Amniotic epithelial cell (primary cell): ENCODE data around the gene HPCAL1.
"Not testable (repeated sequence)": the region's sequence is repeated elsewhere in the genome, so short reads cannot be mapped to it uniquely, and the experiment has no call there.

Source experiments
- DNase-seq: peaks from one replicate; pipeline ENCODE4 v3.0.0-alpha.2; 2010; ENCODE audit warnings: low read depth

HPCAL1 gene

GRCh38 chr2:10302479-10303180 lies at the start of gene HPCAL1:
Gene HPCAL1 (plus strand): TSS chr2:10302904. CDS start chr2:10419758, 116,854 bp downstream.
- peak; percentile 62 for DNase-seq

GRCh38 chr2:10253596-10254372 lies 48.9 kb upstream of the HPCAL1 start:
- DNase-seq: no peak

- DNase-seq: peak; percentile 32
Observed at GRCh38 chr2:10254373-10255188, 48.1 kb upstream of the HPCAL1 start.

GRCh38 chr2:10255189-10256030 lies 47.3 kb upstream of the HPCAL1 start:
- DNase-seq: no peak

- DNase-seq: no peak
Observed at GRCh38 chr2:10256031-10256514, 46.6 kb upstream of the HPCAL1 start.

- no peak for DNase-seq
Observed at GRCh38 chr2:10256515-10257031, 46.1 kb upstream of the HPCAL1 start.

GRCh38 chr2:10257036-10257435 lies 45.7 kb upstream of the HPCAL1 start:
- no peak for DNase-seq

- DNase-seq: no peak
Observed at GRCh38 chr2:10257500-10258147, 45.1 kb upstream of the HPCAL1 start.

GRCh38 chr2:10258326-10258725 lies 44.4 kb upstream of the HPCAL1 start:
- no peak for DNase-seq

- no peak for DNase-seq
Observed at GRCh38 chr2:10258726-10259125, 44.0 kb upstream of the HPCAL1 start.

- DNase-seq: no peak
Observed at GRCh38 chr2:10260130-10260529, 42.6 kb upstream of the HPCAL1 start.

- DNase-seq: not testable (repeated sequence)
Observed at GRCh38 chr2:10263526-10263925, 39.2 kb upstream of the HPCAL1 start.

- no peak for DNase-seq
Observed at GRCh38 chr2:10264506-10265328, 38.0 kb upstream of the HPCAL1 start.

GRCh38 chr2:10265329-10266132 lies 37.2 kb upstream of the HPCAL1 start:
- DNase-seq: no peak

- peak; percentile 49 for DNase-seq
Observed at GRCh38 chr2:10266133-10266620, 36.5 kb upstream of the HPCAL1 start.

GRCh38 chr2:10267036-10267435 lies 35.7 kb upstream of the HPCAL1 start:
- no peak for DNase-seq

GRCh38 chr2:10267551-10268465 lies 34.9 kb upstream of the HPCAL1 start:
- no peak for DNase-seq

- DNase-seq: no peak
Observed at GRCh38 chr2:10269291-10269690, 33.4 kb upstream of the HPCAL1 start.
